T follicular helper cell (primary cell): ENCODE measurements around the gene ATP8A1.
"Not testable (repeated sequence)": the region's sequence is repeated elsewhere in the genome, so short reads cannot be mapped to it uniquely, and the experiment has no call there.

ENCODE experiments used
- DNase-seq: peaks from one replicate; pipeline ENCODE4 v3.0.0-alpha.2; 2020; ENCODE audit warnings: low read depth

ATP8A1 gene

DNA sequence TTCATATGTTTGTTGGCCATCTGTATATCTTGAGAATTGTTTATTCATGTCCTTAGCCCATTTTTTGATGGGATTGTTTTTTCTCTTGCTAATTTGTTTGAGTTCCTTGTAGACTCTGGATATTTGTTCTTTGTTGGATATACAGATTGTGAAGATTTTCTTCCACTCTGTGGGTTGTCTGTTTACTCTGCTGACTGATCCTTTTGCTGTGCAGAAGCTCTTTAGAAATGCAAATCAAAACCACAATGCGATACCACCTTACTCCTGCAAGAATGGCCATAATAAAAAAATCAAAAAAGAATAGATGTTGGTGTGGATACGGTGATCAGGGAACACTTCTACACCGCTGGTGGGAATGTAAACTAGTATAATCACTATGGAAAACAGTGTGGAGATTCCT is 189.1 kb downstream of the ATP8A1 start:
- not testable (repeated sequence) for DNase-seq

DNA sequence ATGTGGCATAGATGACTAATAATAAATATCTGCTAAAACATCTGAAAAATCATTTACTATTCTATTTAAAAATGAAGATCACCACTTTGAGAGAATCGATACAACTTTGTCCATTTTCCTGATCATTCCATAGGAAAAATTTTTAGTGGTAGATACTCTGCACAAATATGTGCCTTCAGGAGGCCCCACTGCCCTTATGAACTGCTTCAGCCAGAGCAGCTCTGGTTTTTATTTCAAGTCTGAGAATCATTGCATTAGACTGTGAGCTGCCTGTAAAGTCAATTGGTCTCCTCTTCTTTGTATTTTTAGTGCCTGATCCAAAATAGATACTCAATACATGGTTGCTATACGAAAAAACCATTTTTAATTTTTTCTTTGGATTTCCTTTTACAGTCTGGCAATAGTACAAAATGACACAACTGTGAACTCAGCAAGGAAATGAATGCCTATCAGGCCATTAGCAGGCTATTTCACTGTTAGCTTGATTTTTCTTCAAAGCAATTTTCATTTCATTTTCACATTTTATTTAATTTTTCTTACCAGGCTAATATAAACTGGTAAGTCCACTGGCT is 190.5 kb downstream of the ATP8A1 start:
- DNase-seq: no peak

DNA sequence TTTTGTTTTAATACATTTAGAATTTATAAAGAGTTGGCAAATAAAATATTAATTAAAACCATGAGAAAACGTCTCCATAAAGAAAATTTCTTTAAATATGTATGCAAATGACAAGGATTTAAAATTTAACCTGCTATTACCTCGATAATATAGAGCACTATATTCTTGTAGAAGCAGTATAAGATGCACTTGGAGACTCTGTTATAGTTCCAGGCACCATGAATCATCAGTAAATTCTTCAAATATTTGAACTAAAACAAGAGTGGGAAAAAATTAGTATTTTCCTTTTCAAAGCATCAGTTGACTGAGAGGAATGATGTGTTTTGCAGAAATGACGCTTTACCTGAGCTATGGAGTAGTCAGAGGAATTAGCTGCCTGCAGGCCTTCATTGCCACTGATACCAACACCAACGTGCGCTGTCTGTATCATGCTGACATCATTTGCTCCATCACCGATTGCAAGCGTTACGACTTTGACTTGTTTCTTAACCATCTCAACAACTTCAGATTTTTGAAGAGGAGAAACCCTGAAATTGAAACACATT is 192.3 kb downstream of the ATP8A1 start:
- DNase-seq: no peak

DNA sequence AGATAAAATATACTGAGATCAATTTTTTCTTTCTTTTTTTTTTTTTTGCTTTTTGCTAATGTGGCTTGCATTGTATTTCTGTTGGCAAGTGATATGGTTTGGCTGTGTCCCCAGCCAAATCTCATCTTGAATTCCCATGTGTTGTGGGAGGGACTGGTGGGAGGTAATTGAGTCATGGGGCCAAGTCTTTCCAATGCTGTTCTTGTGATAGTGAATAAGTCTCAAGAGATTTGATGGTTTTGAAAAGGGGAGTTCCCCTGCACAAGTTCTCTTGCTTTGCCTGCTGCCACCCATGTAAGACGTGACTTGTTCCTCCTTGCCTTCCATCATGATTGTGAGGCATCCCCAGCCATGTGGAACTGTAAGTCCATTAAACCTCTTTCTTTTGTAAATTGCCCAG is 195.7 kb downstream of the ATP8A1 start:
- DNase-seq: not testable (repeated sequence)

DNA sequence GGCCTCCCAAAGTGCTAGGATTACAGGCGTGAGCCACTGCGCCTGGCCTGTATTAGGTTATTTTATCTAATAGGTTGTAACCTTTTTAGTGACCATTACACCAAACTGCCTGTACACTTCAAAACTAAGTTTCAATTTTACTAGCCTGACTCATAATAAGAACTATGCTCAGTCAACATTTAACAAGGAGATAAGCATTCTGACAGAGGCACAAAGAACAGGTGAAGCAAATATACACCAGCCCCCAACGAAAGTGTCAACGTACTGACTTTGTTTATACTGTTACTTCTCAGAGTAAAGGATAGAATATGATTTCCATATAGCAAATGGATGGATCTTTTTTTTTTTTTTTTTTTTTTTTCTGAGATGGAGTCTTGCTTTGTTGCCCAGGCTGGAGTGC is 196.9 kb downstream of the ATP8A1 start:
- no peak for DNase-seq

DNA sequence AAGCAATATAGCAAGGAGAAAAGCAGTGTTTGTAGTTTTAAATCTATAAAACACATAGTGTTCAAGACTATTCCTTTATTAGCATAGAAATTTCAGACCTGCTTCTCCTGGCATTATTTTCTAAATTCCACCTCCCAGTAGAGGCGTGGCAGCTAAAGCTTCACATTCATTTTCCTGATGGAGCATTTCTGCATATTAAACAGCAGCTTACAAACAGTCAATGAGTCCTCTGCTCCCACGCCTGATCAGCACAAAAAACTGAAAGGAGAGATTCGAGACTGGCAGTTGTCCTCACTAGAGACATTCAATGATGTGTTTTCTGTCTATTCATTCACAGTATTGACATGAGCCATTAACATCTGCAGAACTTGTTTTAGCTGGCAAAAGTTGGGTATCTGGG is 198.2 kb downstream of the ATP8A1 start:
- DNase-seq: no peak

DNA sequence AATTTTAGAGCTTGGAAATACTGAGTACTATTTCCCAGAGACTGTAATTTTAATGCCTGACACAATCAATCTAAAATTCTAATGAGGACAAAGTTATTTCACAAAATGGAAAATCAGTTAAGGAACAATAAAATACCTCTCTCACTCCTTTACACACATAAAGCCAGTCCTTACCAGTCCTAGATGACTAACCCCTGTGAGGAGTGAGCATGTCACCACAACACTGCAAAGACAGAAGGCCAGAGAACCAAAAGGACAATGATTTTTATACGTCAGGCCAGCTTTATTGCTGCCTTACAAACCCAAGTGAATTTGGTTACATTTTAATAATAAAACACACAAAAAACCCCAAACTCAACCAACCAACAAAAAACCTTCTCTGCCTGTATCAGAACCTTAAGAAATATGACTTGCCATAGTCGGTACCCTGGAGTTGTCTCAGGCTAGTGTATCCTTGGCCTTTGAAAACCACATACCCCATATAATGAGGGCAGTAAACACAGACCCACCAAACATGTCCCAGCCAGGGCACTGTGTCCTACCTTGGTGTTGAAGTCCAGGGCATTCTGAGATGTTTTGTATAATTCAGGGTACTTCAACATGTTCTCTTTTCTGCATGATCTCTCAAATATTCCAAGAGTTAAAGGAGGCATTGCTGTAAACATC is 202.0 kb downstream of the ATP8A1 start:
- DNase-seq: no peak

DNA sequence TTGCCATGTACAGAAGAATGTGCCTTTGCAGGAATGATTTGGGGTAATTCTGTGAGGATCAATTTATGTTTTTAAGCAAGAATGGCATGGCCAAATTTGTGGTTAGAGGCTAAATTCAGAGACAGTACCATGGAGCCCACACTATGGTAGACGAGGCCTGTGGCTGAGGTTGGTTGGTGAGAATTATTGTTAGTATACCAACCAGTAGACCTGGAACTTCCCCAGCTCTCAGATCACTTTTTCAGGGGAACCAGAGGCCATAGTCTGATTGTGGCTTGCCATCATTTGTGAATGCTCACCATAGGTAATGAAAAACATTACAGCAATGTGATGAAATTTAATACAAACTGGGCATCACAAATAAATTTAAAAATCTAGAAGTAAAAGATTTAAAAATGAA is 203.3 kb downstream of the ATP8A1 start:
- no peak for DNase-seq

DNA sequence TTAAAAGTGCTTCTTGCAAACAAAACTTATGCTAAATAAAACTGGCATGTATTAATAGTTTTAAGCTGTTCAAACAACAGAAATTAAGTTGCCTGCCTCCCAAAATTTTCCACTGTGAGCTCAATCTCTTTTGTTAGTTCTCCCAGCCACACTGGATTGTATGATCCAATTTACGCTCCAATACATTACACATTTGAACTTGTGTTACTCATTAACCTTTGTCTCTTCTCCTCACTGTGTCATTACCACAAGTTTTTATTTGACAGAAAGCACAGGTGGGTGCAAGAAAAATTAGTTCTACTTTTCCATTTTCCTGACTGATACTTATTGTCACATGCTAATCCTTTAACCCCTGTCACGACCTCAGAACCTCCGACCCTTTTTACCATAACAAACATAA is 204.1 kb downstream of the ATP8A1 start:
- no peak for DNase-seq

DNA sequence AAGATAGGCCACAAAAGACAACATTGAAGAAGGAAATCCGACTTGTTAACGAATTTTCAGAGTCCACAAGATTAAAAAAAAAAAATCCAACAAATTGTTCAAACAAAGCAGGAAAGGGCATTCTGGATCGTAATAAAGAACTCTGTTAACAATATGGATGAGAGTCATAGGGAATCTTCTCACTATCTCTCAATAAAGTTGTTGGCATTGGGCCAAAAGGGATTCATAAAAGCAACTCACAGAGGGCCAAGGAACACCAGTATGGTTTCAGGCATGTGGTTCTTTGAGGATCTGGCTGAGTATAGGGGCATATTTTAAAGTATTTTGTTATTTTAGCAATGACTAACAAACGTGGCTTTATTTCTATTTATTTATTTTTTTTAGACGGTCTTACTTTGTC is 210.1 kb downstream of the ATP8A1 start:
- no peak for DNase-seq

DNA sequence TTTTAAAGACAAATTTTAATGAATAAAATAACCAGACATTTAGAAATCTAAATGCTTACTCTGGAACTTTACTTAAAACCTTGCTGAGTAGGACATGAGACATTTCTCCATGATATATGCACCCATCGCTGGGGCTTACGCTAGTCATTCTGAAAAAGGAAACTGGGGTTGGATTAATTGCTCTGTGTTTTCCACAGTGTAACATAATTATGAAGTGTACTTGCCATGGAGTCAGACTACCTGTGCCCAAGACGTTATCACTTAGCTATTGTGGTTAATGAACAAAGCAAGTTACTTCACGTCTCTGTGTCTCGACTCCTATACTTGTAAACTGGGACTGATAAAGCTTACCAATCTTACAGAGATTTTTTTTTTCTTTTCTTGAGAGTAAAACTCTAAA is 211.9 kb downstream of the ATP8A1 start:
- DNase-seq: no peak

DNA sequence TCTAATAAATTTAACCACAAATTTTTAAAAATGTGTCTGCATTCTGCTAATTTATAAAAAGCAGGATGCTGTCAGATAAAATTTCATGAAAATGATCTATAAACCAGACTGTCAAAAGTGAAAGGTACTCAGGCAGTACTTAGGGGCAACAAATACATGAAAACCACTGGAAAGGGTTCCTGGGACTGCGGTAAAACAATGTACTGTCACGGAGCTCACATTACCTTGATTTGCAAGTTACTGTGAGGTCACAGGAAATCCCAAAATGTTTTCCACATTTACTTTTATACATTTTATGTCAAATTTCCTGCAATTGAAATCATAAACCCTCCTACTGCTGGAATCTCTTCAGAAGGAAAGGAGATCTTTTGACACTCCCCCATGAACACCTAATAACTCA is 214.3 kb downstream of the ATP8A1 start:
- no peak for DNase-seq

DNA sequence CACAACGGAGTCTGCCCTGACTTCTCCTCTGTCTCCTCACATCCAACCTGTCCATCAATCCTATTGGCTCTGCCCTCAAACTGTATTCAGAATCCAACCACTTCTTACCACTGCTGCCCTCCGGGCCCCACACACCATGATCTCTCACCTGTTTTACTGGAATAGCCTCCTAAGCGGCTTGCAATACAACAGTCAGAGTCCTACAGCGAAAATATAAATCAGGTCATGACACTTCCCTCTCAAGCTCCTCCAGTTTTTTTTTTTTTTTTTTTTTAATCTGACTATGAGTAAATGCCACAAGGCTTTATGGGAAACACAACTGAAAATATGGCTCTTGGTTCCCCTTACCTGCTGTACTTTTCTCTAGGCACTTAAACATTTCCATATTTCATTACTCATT is 216.8 kb downstream of the ATP8A1 start:
- no peak for DNase-seq

DNA sequence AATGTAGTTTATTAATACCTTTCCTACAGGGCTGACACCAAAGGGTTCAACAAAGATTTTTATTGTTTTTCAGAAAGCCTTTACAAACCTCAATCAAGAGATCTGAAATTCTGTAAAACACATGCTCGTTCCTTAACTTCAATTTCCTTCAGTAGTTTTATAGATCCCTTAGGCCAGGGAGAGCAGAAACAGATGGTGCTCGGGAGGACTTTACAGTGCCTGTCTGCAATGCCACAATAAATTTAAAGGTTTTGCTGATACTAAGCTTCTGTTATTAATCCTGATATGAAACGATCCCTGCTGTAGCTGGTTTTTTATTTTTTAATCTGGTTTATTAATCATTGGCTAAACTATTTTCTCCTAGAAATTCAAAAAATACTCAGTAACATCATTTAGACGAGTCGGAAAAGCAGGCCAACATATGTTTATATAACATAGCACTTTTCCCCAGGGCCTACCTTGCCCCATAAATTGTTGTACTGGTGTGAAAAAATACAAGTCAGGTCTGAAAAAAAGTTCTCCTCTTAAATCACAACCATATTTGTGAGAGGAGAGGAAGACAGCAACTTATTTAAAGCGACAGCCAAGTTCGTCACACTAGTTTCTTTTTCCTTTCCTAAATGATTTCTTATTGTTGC is 219.9 kb downstream of the ATP8A1 start:
- DNase-seq: no peak

DNA sequence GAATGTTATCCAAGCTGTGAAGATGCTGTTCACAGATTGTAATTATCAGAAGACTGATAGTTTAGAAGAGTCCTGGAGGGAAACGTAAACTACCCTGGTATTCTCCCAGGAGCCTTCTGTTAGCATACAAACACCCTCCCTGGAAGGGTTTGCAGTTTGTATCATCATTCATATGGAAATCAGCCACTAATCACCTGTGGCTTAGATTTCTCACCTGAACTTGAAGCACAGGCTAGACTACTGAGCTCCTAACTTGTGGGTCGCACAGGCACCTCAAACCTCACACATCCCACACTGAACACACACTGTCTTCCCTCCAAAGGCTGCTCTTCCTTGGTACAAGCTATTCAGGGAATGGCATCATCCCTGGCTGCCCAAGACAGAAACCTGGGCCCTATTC is 228.9 kb downstream of the ATP8A1 start:
- no peak for DNase-seq

DNA sequence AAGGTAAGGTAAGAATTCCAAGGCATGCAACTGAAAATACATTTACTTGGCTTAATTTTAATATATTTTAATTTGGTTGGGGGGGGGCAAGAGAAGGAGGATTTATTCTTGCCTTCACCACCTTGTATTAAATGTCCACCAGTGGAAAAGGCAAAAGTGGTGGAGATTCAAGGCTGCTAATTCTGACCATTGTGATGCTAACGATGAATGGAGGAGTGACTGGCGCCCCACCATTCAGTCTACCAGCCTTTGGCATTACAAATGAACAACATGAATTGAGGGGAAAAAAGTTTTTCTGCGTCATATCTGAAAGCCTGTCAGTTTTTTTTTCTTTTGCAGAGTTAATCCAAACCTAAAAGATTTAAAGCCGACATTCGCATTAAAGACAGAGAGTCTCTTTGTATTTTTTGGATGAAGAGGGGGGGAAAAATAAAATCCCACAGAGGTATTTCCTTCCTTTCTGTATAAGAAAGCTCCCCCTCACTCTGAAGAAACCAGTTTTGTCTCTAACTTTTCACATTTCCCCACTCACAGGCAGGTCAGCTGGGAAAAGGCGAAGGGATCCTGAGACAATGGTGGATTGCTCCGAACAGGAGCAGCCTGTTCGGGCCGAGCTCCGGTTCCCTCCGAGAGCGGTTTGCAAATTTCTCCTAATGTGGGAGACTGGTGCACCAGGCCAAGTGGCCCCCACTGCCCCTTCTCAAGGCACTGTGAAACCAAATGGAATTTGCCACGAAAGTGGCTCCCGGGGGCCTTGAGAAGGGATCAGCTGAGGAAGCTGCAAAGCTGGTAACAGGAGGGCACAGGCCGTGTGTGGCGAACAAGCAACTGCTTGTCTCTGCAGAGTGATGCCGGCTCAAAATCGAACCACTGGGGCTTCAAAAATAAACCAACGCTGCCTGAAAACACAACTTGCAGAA is 231.5 kb downstream of the ATP8A1 start:
- DNase-seq: no peak

DNA sequence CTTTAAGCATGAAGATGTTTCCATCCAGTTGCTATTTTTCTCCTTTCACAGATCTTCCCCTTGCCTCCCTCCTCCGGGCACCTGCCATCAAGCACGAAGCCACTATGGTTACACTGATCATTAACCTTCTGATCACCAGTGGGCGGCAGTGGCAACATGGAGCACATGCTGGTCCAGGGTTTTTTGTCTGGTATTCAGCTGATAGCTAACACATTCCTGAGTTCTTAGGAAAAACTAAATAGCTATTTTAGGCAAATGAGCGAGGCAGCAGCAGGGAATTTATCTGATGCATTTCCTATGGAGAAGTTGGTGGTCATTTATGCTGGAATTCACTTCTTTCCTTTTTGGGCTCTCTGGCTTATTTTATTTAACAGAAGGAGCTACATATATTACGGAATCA is 236.8 kb downstream of the ATP8A1 start:
- DNase-seq: no peak

DNA sequence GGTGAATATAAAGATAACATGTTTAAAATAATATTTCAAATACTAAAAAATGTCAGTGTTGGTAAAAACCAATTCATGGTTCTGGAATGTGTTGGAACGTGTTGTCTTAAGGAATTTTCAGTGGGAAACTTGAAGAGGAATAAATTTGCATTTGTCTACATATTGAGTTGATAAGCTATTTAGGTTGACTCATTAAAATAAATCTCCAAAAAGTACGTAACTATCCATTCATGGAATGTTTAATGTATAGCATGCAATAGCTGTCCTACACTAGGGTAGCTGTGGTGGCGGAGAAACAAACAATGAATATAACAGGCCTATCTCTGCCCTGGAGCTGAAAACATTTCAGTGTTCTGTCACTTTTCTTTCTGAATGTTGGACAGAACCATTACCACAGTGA is 239.4 kb downstream of the ATP8A1 start:
- no peak for DNase-seq

DNA sequence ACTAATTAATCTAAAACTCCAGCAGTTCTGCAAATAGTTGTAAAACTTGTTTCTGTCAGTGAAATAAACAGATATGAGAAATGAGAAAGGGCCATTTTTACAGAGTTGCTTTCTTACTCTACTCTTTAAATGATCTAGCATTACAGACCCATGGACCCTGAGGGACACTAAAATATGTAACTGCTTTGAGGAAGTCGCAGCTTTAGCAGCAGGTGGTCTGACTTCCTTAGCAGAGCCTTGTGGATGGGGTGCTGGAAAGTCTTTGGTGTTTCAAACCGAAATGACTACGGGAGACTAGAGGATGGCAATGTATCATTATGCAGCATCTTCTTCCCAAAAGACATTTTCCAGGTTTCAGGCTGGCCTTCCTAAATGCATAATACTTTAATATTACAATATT is 240.9 kb downstream of the ATP8A1 start:
- DNase-seq: no peak

DNA sequence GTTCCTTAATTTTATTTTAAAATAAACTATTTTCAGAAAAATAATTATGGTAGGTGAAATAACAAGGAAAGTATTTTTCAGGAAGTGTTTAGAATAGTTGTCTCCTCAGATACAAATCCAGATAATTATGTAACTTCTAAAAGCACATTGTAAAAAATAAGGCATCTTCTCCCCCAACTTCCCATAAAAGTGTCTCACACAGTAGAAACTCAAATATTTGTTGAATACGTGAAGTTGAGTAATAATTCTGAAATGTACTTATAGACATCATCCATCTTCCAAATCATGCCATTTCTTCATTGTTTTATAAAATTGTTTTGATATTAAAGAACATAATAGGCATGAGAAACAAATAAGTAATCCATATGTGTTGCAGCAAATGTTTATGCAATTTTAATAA is 241.6 kb downstream of the ATP8A1 start:
- no peak for DNase-seq

DNA sequence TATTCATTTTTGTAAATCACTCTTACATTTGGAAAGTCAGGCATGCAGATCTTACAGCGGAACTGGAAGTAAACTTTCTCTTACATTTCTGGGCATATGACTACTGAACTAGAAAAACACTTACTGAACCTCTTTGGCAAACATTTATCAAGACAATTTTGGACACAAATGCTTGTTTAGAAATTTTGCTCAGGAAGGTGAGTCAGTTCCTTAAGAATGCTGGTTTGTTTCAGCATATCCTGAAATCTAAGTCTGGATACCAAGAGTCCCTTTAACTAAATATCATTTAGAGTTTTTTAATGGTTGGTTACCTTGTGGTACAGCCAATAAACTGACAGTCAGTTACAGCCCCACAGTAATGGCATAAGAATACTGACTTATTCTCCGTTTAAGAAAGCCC is 244.7 kb downstream of the ATP8A1 start:
- no peak for DNase-seq

DNA sequence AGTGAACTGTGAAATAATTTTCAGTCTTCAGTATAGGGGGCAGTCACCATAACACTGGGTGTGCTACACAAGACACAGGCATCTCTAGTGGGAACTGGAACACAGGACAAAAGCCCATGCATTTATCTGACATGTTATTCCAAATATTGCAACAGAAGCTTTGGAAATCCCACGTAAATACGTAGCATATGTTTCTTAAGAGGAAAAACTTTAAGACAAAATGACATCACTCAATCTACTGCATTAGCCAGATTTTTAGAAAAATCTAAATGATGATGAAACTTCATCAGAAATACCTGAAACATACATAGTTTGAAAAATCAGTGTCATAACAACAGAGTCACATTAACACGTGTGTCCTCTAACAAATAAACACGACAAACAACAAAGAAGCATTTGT is 245.1 kb downstream of the ATP8A1 start:
- no peak for DNase-seq
